Upper lobe of right lung (tissue), 1 donor: ENCODE data around the gene BPHL. TPM values are rescaled to one million over a fixed set of nuclear protein-coding genes. Genes with fewer than 3 reads are reported as not detected.

Experiments used
- ATAC-seq: fragments of 200-7000 bp; cut with Tn5 transposase; one replicate; pipeline ENCODE4 v1.9.1; 2020; ENCODE audit warnings: mild to moderate bottlenecking, moderate library complexity
- DNase-seq: peaks from one replicate; pipeline ENCODE4 v3.0.0-alpha.2; 2020
- H3K27ac ChIP-seq: fragments of 200-600 bp; one replicate; pipeline ENCODE4 v1.8.0; 2022
- H3K27me3 ChIP-seq: fragments of 200-600 bp; one replicate; pipeline ENCODE4 v1.8.0; 2022; ENCODE audit warnings: mild to moderate bottlenecking
- H3K36me3 ChIP-seq: fragments of 200-600 bp; one replicate; pipeline ENCODE4 v1.8.0; 2022
- H3K4me1 ChIP-seq: fragments of 200-600 bp; one replicate; pipeline ENCODE4 v1.8.0; 2022
- H3K4me3 ChIP-seq: fragments of 200-600 bp; one replicate; pipeline ENCODE4 v1.8.0; 2022; ENCODE audit warnings: mild to moderate bottlenecking
- H3K9me3 ChIP-seq: fragments of 200-600 bp; one replicate; pipeline ENCODE4 v1.8.0; 2022
- CTCF ChIP-seq: fragments of 200-600 bp; IDR thresholded peaks from one replicate; pipeline ENCODE4 v1.8.0; 2022; ENCODE audit warnings: antibody characterized with exemption
- intact Hi-C: fragments of 100-400 bp; cut with DNase I; formaldehyde crosslinking; loops from one replicate; pipeline ENCODE4 v1.11.0; 2022
- total RNA-seq: library from RNA; stranded (reverse); fragmentation: NEBNext Ultra II Directional; extraction: Animal tissue kit (Norgen Biotek cat#: 25700); gene quantifications from one replicate; pipeline ENCODE4 v1.2.1, GENCODE V29; 2021
- donor health status: DM: no; HTN: yes; CAD: no; lungs with severe emphysema.

BPHL gene
- total RNA-seq, 1 donor from 2014 or later, result 7.6 TPM

GRCh38 chr6:3200682-3201081 is 82.2 kb downstream of the BPHL start:
- intact Hi-C loops, result no loop called here
- ATAC-seq (no peak), DNase-seq (no peak)
- Histone ChIP-seq H3K4me1 (no peaks in the 10 kb centered on the region), H3K27me3 (no peaks in the 10 kb centered on the region), H3K27ac (no peak overlapping the region), H3K36me3 (no peaks in the 10 kb centered on the region), H3K4me3 (no peak overlapping the region), H3K9me3 (no peaks in the 10 kb centered on the region)
- TF ChIP-seq CTCF, result no peak

GRCh38 chr6:3201388-3201787 is 82.9 kb downstream of the BPHL start:
- Histone ChIP-seq H3K4me1 (no peaks in the 10 kb centered on the region), H3K27ac (no peak overlapping the region), H3K4me3 (no peak overlapping the region), H3K9me3 (no peaks in the 10 kb centered on the region), H3K27me3 (no peaks in the 10 kb centered on the region), H3K36me3 (no peaks in the 10 kb centered on the region)
- DNase-seq (no peak), ATAC-seq (no peak)
- TF ChIP-seq CTCF, result no peak
- intact Hi-C loops, result no loop called here

Other genes with a start within 250 kb of the BPHL start
- 12.4 TPM for gene SERPINB9, start 215.4 kb upstream of the BPHL start, total RNA-seq
- 157 TPM for gene SERPINB6, start 147.1 kb upstream of the BPHL start, total RNA-seq
- 20.6 TPM for gene NQO2, start 118.8 kb upstream of the BPHL start, total RNA-seq
- gene RIPK1, start 50.2 kb upstream of the BPHL start, total RNA-seq, result 24.4 TPM
- gene TUBB2A, start 38.8 kb downstream of the BPHL start, total RNA-seq, result 15.4 TPM
- 0.46 TPM for gene TUBB2B, start 108.9 kb downstream of the BPHL start, total RNA-seq
- gene PSMG4, start 140.2 kb downstream of the BPHL start, total RNA-seq, result 16.9 TPM